ENCODE measurements around the gene BCAP31. TPM values are rescaled to one million over a fixed set of nuclear protein-coding genes. Genes with fewer than 3 reads are reported as not detected.
"Not testable (repeated sequence)": the region's sequence is repeated elsewhere in the genome, so short reads cannot be mapped to it uniquely, and the experiment has no call there.

BCAP31 gene
- total RNA-seq, 2 donors from 2014 or later: 64.6 TPM

DNA sequence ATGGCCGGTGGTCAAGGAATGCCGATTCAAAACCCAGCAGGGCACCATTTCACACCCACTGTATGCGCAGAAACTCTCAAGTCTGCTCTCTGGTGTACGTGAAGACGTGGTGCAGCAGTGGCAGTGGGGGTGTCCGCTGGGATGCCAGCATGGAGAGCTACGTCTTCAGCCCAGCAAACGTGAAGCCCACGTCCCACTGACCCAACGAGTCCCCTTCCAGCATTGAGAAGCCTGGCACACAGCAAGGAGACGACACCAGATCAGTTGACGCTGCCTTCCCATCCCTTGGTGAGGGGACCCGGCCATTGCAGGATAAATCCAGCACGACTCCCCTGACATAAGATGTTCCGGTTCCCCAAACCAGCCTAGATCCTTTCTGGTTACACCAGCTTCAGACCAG lies 37.7 kb upstream of the BCAP31 start:
- DNase-seq: no peak
- TF ChIP-seq POLR2A (IDR thresholded peaks at IDR 0.05): no peak
- TF ChIP-seq, protein P1, sequence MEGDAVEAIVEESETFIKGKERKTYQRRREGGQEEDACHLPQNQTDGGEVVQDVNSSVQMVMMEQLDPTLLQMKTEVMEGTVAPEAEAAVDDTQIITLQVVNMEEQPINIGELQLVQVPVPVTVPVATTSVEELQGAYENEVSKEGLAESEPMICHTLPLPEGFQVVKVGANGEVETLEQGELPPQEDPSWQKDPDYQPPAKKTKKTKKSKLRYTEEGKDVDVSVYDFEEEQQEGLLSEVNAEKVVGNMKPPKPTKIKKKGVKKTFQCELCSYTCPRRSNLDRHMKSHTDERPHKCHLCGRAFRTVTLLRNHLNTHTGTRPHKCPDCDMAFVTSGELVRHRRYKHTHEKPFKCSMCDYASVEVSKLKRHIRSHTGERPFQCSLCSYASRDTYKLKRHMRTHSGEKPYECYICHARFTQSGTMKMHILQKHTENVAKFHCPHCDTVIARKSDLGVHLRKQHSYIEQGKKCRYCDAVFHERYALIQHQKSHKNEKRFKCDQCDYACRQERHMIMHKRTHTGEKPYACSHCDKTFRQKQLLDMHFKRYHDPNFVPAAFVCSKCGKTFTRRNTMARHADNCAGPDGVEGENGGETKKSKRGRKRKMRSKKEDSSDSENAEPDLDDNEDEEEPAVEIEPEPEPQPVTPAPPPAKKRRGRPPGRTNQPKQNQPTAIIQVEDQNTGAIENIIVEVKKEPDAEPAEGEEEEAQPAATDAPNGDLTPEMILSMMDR (IDR thresholded peaks at IDR 0.05): no peak
- Histone ChIP-seq H3K36me3 (replicated peaks in 1 of 2; ENCODE audit: insufficient read depth in 1 of 2, low read depth in 2 of 2) (no peaks in the 10 kb centered on the region), H3K27me3 (no peaks in the 10 kb centered on the region), H3K4me3 (no peak overlapping the region), H3K9me3 (no peaks in the 10 kb centered on the region), H3K4me1 (peaks cover 13% of the 10 kb centered on the region), H3K27ac (no peak overlapping the region)
- intact Hi-C loops (cut with DNase I): loop anchor here (5.0 kb wide), 1 partner anchor 190 kb away; no protein-coding TSS in a partner anchor
- 61 to 73% methylated on average over 2 to 9 of the region's 15 CpGs for WGBS, 2 donors
- ATAC-seq: no peak

- intact Hi-C loops (cut with DNase I): no loop called here
- H3K36me3 ChIP-seq (replicated peaks in 1 of 2; ENCODE audit: insufficient read depth in 1 of 2, low read depth in 2 of 2): no peaks in the 10 kb centered on the region
- WGBS, 2 donors: 67 to 86% methylated on average over 1 of the region's 1 CpG
- H3K4me1 ChIP-seq: no peaks in the 10 kb centered on the region
- DNase-seq (no peak), ATAC-seq (no peak)
- TF ChIP-seq, protein P1 (IDR thresholded peaks at IDR 0.05): no peak
- no peak for TF ChIP-seq POLR2A (IDR thresholded peaks at IDR 0.05)
- H3K27me3 ChIP-seq: no peaks in the 10 kb centered on the region
- H3K9me3 ChIP-seq: no peaks in the 10 kb centered on the region
- H3K4me3 ChIP-seq: no peak overlapping the region
- H3K27ac ChIP-seq: no peak overlapping the region
Observed at GRCh38 chrX:153755136-153755535, 30.9 kb upstream of the BCAP31 start.

DNA sequence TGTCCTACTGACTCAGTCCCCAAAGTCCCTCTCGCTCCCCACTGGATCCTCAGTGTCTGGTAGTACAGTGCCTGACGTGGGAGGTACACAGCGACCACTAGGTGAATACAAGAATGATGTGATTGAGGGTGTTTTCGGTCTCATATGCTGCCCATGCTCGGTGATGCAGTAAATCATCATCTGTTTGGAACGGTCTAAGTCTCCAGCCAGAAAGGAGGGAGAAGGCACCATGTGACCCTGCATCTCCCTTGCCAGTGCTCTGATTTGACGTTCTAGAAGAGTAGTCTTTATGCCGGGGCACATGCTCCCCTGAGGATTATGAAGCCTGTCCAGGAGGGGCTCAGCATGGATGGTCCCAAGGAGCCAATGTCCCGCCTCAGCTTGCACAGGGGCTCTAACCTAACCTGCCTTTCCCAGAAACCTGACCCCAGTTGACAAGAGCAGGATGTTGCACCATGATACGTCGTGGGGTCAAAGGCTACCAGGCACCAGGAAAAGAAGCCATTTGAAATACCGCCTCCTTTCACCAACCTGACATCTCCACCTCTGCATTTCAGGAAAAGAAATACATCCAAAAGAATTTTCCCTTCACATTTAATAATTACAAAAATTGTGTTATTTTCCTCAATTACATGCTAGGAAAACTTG lies 26.1 kb upstream of the BCAP31 start:
- no peaks in the 10 kb centered on the region for H3K27me3 ChIP-seq
- DNase-seq (no peak), ATAC-seq (no peak)
- H3K4me1 ChIP-seq: no peaks in the 10 kb centered on the region
- H3K4me3 ChIP-seq: no peak overlapping the region
- no peaks in the 10 kb centered on the region for H3K9me3 ChIP-seq
- no peak for TF ChIP-seq POLR2A (IDR thresholded peaks at IDR 0.05)
- TF ChIP-seq, protein P1 (IDR thresholded peaks at IDR 0.05): no peak
- no peaks in the 10 kb centered on the region for H3K36me3 ChIP-seq (replicated peaks in 1 of 2; ENCODE audit: insufficient read depth in 1 of 2, low read depth in 2 of 2)
- 68 to 73% methylated on average over 5 to 12 of the region's 12 CpGs for WGBS, 2 donors
- no peak overlapping the region for H3K27ac ChIP-seq
- intact Hi-C loops (cut with DNase I): no loop called here

DNA sequence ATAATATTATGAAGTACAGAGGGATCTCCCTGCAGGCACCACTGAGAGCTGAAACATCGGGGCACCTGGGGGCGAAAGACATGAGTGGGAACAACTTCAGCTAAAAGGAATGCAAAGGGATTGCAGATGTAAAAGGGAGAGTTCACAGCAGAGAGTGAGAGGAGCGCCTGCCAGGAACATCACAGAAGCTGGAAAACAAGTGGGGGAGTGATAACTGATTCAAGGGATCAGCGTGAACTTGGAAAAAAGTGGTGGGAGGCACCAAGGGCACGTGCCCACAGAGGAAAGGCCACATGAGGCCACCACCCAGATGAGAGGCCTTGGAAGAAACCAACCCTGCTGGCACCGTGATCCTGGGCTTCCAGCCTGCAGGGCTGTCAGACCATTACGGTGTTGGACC lies 24.8 kb upstream of the BCAP31 start:
- 82 to 89% methylated on average over 6 to 7 of the region's 7 CpGs for WGBS, 2 donors
- ATAC-seq; H3K36me3 ChIP-seq (replicated peaks in 1 of 2; ENCODE audit: insufficient read depth in 1 of 2, low read depth in 2 of 2); DNase-seq; H3K27me3 ChIP-seq; H3K4me1 ChIP-seq; intact Hi-C loops (cut with DNase I); H3K9me3 ChIP-seq; H3K27ac ChIP-seq; H3K4me3 ChIP-seq: not testable (repeated sequence)

DNA sequence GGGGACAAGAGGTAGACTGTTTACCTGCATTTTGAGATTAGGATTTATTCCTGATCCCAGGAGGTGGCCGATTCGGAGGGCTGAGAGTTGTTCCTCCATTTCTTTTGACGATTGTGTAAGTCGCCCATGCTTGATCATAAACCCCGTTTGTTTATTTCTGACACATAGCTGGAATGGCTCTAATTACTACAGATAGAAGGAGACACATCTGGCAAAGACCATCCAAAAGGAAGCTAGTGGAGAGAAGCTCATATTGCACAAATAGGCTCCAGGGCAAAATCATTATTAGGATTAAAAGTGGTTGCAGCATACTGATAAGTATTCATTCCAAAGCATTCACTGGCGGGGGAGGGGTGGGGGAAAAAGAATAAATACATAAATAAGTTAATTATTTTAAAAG lies 22.8 kb upstream of the BCAP31 start:
- intact Hi-C loops (cut with DNase I); ATAC-seq; H3K27me3 ChIP-seq; H3K36me3 ChIP-seq (replicated peaks in 1 of 2; ENCODE audit: insufficient read depth in 1 of 2, low read depth in 2 of 2); H3K4me3 ChIP-seq; H3K9me3 ChIP-seq; H3K4me1 ChIP-seq; DNase-seq; H3K27ac ChIP-seq: not testable (repeated sequence)
- 47 to 60% methylated on average over 5 to 6 of the region's 6 CpGs for WGBS, 2 donors

GRCh38 chrX:153746359-153746758 lies 22.2 kb upstream of the BCAP31 start:
- no peak overlapping the region for H3K27ac ChIP-seq
- 72 to 88% methylated on average over 3 of the region's 3 CpGs for WGBS, 2 donors
- H3K36me3 ChIP-seq (replicated peaks in 1 of 2; ENCODE audit: insufficient read depth in 1 of 2, low read depth in 2 of 2): no peaks in the 10 kb centered on the region
- no peak overlapping the region for H3K4me3 ChIP-seq
- H3K27me3 ChIP-seq: no peaks in the 10 kb centered on the region
- DNase-seq (no peak), ATAC-seq (no peak)
- TF ChIP-seq, protein P1 (IDR thresholded peaks at IDR 0.05): no peak
- TF ChIP-seq POLR2A (IDR thresholded peaks at IDR 0.05): no peak
- no peaks in the 10 kb centered on the region for H3K4me1 ChIP-seq
- no peaks in the 10 kb centered on the region for H3K9me3 ChIP-seq
- intact Hi-C loops (cut with DNase I): no loop called here

GRCh38 chrX:153745067-153745433 lies 20.9 kb upstream of the BCAP31 start:
- DNase-seq: not testable (repeated sequence)
- 21 to 47% methylated on average over 3 to 8 of the region's 12 CpGs for WGBS, 2 donors

More at GRCh38 chrX:153745067-153745433, 20.9 kb upstream of the BCAP31 start:
- ATAC-seq; H3K4me3 ChIP-seq; H3K4me1 ChIP-seq; H3K36me3 ChIP-seq (replicated peaks in 1 of 2; ENCODE audit: insufficient read depth in 1 of 2, low read depth in 2 of 2); H3K9me3 ChIP-seq; intact Hi-C loops (cut with DNase I); H3K27ac ChIP-seq; H3K27me3 ChIP-seq: not testable (repeated sequence)
